SK-N-SH (cell line): ENCODE data around the gene ARID1B. TPM values are rescaled to one million over a fixed set of nuclear protein-coding genes. Genes with fewer than 3 reads are reported as not detected.

Experiments
- CTCF ChIA-PET: fragments of 300-600, 350-600 bp; formaldehyde crosslinking; extraction: SDS; loops from one replicate; lab custom pipeline; 2021; lab: Yijun Ruan, JAX
- POLR2A ChIA-PET: fragments of 350-600 bp; sonication (Branson Sonifier 250); formaldehyde crosslinking; extraction: SDS; loops from one replicate; lab custom pipeline; 2020; ENCODE audit warnings: antibody characterized with exemption, inconsistent platforms; lab: Yijun Ruan, JAX
- DNase-seq: peaks from one replicate; pipeline ENCODE4 v3.0.0; 2012
- H2AFZ ChIP-seq: fragments of 200-600 bp; sonication (generic); 2 replicates; pipeline ENCODE4 v1.8.1; 2016; ENCODE audit warnings: antibody characterized with exemption, mild to moderate bottlenecking, low read depth
- H3F3A ChIP-seq: fragments of 200-600 bp; sonication (generic); replicated peaks from 2 replicates; pipeline ENCODE3; 2016; ENCODE audit warnings: antibody characterized with exemption, mild to moderate bottlenecking; ENCODE audit not compliant: insufficient read depth
- H3K27ac ChIP-seq, 2 experiments: fragments of 200-500 bp in 1 of 2; fragments of 200-600 bp in 1 of 2; sonication (Bioruptor generic) in 1 of 2; sonication (generic), shearing (Covaris generic) in 1 of 2; 2 replicates each; pipeline versions ENCODE4 v1.5.1 to v1.6.1; 2014 to 2016; ENCODE audit warnings: low read depth in 2 of 2, inconsistent platforms in 1 of 2, low read length in 1 of 2, mild to moderate bottlenecking in 1 of 2, mixed read lengths in 1 of 2
- H3K27me3 ChIP-seq: fragments of 200-600 bp; sonication (generic), shearing (Covaris generic); 2 replicates; pipeline ENCODE4 v1.6.1; 2016; ENCODE audit warnings: mixed run types; ENCODE audit not compliant: insufficient read depth
- H3K36me3 ChIP-seq, 2 experiments: fragments of 200-500 bp in 1 of 2; fragments of 200-600 bp in 1 of 2; sonication (Bioruptor generic) in 1 of 2; sonication (generic) in 1 of 2; replicated peaks in 1 of 2; 2 replicates each; pipeline versions ENCODE3 to v1.5.1; 2014 to 2016; ENCODE audit warnings: low read length in 1 of 2, mild to moderate bottlenecking in 1 of 2; ENCODE audit not compliant: insufficient read depth in 2 of 2, control insufficient read depth in 1 of 2
- H3K4me1 ChIP-seq, 2 experiments: fragments of 200-500 bp in 1 of 2; fragments of 200-600 bp in 1 of 2; sonication (Bioruptor generic) in 1 of 2; sonication (generic), shearing (Covaris generic) in 1 of 2; 2 replicates each; pipeline versions ENCODE4 v1.5.1 to v1.6.1; 2014 to 2016; ENCODE audit warnings: low read depth in 1 of 2, low read length in 1 of 2, mixed run types in 1 of 2; ENCODE audit not compliant: insufficient read depth in 2 of 2, control insufficient read depth in 1 of 2
- H3K4me2 ChIP-seq: fragments of 200-600 bp; sonication (generic), shearing (Covaris generic); 2 replicates; pipeline ENCODE4 v1.6.1; 2017; ENCODE audit warnings: mixed run types
- H3K4me3 ChIP-seq, 2 experiments: fragments of 200-500 bp in 1 of 2; fragments of 200-600 bp in 1 of 2; sonication (Bioruptor generic) in 1 of 2; sonication (generic), shearing (Covaris generic) in 1 of 2; 2 replicates each; pipeline versions ENCODE4 v1.5.1 to v1.8.1; 2014 to 2016; ENCODE audit warnings: low read depth in 2 of 2, inconsistent platforms in 1 of 2, low read length in 1 of 2, mild to moderate bottlenecking in 1 of 2, mixed read lengths in 1 of 2, moderate library complexity in 1 of 2
- H3K79me2 ChIP-seq: fragments of 200-600 bp; sonication (generic); 2 replicates; pipeline ENCODE4 v1.8.1; 2017; ENCODE audit warnings: mild to moderate bottlenecking; ENCODE audit not compliant: insufficient read depth
- H3K9ac ChIP-seq: fragments of 200-600 bp; sonication (generic); 2 replicates; pipeline ENCODE4 v1.6.1; 2017; ENCODE audit warnings: mixed run types
- H3K9me2 ChIP-seq: fragments of 200-600 bp; sonication (generic); 2 replicates; pipeline ENCODE4 v1.6.1; 2017; ENCODE audit warnings: mixed run types
- H3K9me3 ChIP-seq: fragments of 200-600 bp; sonication (generic); 2 replicates; pipeline ENCODE4 v1.6.1; 2017; ENCODE audit warnings: mixed run types, mild to moderate bottlenecking, moderate library complexity
- H4K20me1 ChIP-seq: fragments of 200-600 bp; sonication (generic); 2 replicates; pipeline ENCODE4 v1.6.1; 2017; ENCODE audit warnings: mild to moderate bottlenecking, mixed run types; ENCODE audit not compliant: insufficient read depth
- EZH2phosphoT487 ChIP-seq: fragments of 200-600 bp; sonication (generic); IDR thresholded peaks from 2 replicates; pipeline ENCODE4 v1.6.1; 2017; ENCODE audit warnings: low read depth, mixed run types, mild to moderate bottlenecking, antibody characterized with exemption, moderate library complexity, borderline replicate concordance
- FOXJ3 ChIP-seq: sonication (generic); formaldehyde crosslinking; IDR thresholded peaks from 2 replicates; pipeline ENCODE4 v1.5.1; 2020; ENCODE audit warnings: mild to moderate bottlenecking, missing genetic modification reagents
- FOXM1 ChIP-seq: IDR thresholded peaks from 2 replicates; pipeline ENCODE4 v1.4.0; 2012; ENCODE audit warnings: low read depth, mild to moderate bottlenecking
- GABPA ChIP-seq: IDR thresholded peaks from 2 replicates; pipeline ENCODE4 v1.4.0; 2012; ENCODE audit warnings: low read depth, mild to moderate bottlenecking
- JUND ChIP-seq: IDR thresholded peaks from 2 replicates; pipeline ENCODE4 v1.4.0; 2012
- MXI1 ChIP-seq: IDR thresholded peaks from 2 replicates; pipeline ENCODE4 v1.6.1; 2012; ENCODE audit warnings: mild to moderate bottlenecking, low read depth, low read length, improper control_type of control experiment
- NFIC ChIP-seq: IDR thresholded peaks from 2 replicates; pipeline ENCODE4 v1.4.0; 2012; ENCODE audit warnings: borderline replicate concordance
- RAD21 ChIP-seq: IDR thresholded peaks from 2 replicates; pipeline ENCODE4 v1.6.1; 2012; ENCODE audit warnings: mild to moderate bottlenecking, low read length
- RCOR1 ChIP-seq: fragments of 150-350 bp; IDR thresholded peaks from 2 replicates; pipeline ENCODE4 v1.6.1; 2017; ENCODE audit warnings: antibody characterized with exemption, low read length
- SMC3 ChIP-seq: IDR thresholded peaks from 2 replicates; pipeline ENCODE4 v1.6.1; 2012; ENCODE audit warnings: low read depth, low read length, improper control_type of control experiment
- TAF1 ChIP-seq: IDR thresholded peaks from 2 replicates; pipeline ENCODE4 v1.6.1; 2012; ENCODE audit warnings: low read depth, mild to moderate bottlenecking, low read length, moderate library complexity, borderline replicate concordance
- TCF12 ChIP-seq: IDR thresholded peaks from 2 replicates; pipeline ENCODE4 v1.4.0; 2012
- WGBS: methylation state at CpG from one replicate; pipeline ENCODE4 v1.1.6; 2017; ENCODE audit warnings: low lambda C conversion rate; 5-methylcytosine and 5-hydroxymethylcytosine counted together
- polyA plus RNA-seq, 3 experiments: library from polyadenylated mRNA; depleted of rRNA; stranded (reverse); fragments of >200 nt; gene quantifications; 2 replicates each; pipeline ENCODE4 v1.2.3, GENCODE V29; 2012
- TF ChIP-seq, protein P1 (sequence below): fragments of 150-350 bp; IDR thresholded peaks from 2 replicates; pipeline ENCODE4 v1.6.1; 2016; ENCODE audit warnings: mild to moderate bottlenecking, low read depth, low read length
- TF ChIP-seq, protein P2 (sequence below): fragments of 200-600 bp; sonication (generic); IDR thresholded peaks from 2 replicates; pipeline ENCODE4 v1.6.1; 2017; ENCODE audit warnings: antibody characterized with exemption, mild to moderate bottlenecking, moderate library complexity
- TF ChIP-seq, protein P3 (sequence below): IDR thresholded peaks from 2 replicates; pipeline ENCODE4; 2012
- TF ChIP-seq, protein P4 (sequence below): IDR thresholded peaks from 2 replicates; pipeline ENCODE4 v1.4.0; 2012; ENCODE audit warnings: low read depth, borderline replicate concordance

ARID1B gene
- polyA plus RNA-seq, 1 of the 3 experiments (the other 2 are of a cell fraction), result 13.6 TPM

DNA sequence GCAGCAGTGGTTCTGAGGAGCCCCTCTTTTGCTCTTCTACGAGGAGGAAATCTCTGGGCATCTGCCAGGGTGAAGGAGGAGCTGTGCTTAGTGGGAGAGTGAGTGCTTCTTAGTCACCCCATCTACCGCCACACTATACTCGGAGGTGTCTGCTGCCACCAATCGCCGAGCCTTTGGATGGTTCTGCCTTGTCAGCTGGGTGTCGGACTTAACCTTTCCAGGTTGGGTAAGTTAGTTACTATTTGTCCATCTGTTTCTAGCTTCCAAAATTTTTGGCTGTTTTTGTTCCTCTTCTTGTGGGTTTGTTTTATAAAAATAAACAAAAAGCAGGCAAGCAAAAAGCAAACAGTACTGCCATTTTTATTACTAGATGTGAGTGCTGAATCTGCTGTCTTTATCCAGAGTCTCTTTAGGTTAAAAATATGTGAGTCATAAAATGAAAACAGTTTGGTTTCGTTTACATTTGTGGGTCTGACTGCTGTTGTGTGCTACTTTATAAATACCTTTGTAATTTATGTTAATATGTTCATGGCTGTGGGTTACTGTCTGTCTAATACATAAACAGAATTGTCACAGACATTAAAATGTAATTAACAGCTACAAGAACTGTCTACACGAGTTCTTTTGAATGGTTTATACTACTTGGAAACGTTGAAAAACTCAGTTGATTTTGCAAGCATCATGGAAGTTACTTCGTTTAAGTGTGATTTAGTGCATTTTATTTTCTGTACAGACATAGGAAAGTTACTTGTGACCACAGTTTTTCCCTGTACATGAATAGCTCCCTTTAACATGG, 89.2 kb downstream of the ARID1B start:
- Histone ChIP-seq H3K4me1 (peaks cover 0 to 12% of the 10 kb centered on the region in 2 experiments; a peak in 1 of 4 replicates), H3K4me2 (peak overlapping the region; percentile 15; the same call in 1 of the 2 replicates), H3K27me3 (no peaks in the 10 kb centered on the region), H3K9me3 (no peaks in the 10 kb centered on the region), H3K9me2 (no peaks in the 10 kb centered on the region), H3K36me3 (peaks cover 0 to 4% of the 10 kb centered on the region in 2 experiments), H4K20me1 (peaks cover 91% of the 10 kb centered on the region), H3K79me2 (peaks cover 99% of the 10 kb centered on the region), H3F3A (no peaks in the 10 kb centered on the region), H3K9ac (no peak overlapping the region), H3K4me3 (no peak overlapping the region), H3K27ac (no peak overlapping the region), H2AFZ (no peak overlapping the region)
- DNase-seq, result no peak
- CTCF ChIA-PET, result interaction anchor here (0.7 to 2.0 kb wide), 2 partner anchors 11 to 26 kb away, joined by 3 to 5 read pairs; no protein-coding TSS in a partner anchor
- POLR2A ChIA-PET, result no interaction called here
- TF ChIP-seq RAD21, result no peak
- TF ChIP-seq RCOR1, result no peak
- no peak for TF ChIP-seq EZH2phosphoT487
- no peak for TF ChIP-seq FOXM1
- no peak for TF ChIP-seq JUND
- TF ChIP-seq, protein P1, sequence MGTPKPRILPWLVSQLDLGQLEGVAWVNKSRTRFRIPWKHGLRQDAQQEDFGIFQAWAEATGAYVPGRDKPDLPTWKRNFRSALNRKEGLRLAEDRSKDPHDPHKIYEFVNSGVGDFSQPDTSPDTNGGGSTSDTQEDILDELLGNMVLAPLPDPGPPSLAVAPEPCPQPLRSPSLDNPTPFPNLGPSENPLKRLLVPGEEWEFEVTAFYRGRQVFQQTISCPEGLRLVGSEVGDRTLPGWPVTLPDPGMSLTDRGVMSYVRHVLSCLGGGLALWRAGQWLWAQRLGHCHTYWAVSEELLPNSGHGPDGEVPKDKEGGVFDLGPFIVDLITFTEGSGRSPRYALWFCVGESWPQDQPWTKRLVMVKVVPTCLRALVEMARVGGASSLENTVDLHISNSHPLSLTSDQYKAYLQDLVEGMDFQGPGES, result no peak
- no peak for TF ChIP-seq FOXJ3
- TF ChIP-seq, protein P2, sequence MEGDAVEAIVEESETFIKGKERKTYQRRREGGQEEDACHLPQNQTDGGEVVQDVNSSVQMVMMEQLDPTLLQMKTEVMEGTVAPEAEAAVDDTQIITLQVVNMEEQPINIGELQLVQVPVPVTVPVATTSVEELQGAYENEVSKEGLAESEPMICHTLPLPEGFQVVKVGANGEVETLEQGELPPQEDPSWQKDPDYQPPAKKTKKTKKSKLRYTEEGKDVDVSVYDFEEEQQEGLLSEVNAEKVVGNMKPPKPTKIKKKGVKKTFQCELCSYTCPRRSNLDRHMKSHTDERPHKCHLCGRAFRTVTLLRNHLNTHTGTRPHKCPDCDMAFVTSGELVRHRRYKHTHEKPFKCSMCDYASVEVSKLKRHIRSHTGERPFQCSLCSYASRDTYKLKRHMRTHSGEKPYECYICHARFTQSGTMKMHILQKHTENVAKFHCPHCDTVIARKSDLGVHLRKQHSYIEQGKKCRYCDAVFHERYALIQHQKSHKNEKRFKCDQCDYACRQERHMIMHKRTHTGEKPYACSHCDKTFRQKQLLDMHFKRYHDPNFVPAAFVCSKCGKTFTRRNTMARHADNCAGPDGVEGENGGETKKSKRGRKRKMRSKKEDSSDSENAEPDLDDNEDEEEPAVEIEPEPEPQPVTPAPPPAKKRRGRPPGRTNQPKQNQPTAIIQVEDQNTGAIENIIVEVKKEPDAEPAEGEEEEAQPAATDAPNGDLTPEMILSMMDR, result no peak
- TF ChIP-seq, protein P3, sequence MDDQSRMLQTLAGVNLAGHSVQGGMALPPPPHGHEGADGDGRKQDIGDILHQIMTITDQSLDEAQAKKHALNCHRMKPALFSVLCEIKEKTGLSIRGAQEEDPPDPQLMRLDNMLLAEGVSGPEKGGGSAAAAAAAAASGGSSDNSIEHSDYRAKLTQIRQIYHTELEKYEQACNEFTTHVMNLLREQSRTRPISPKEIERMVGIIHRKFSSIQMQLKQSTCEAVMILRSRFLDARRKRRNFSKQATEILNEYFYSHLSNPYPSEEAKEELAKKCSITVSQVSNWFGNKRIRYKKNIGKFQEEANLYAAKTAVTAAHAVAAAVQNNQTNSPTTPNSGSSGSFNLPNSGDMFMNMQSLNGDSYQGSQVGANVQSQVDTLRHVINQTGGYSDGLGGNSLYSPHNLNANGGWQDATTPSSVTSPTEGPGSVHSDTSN, result no peak
- TF ChIP-seq MXI1, result no peak
- TF ChIP-seq TCF12, result no peak
- TF ChIP-seq TAF1, result no peak
- no peak for TF ChIP-seq SMC3
- TF ChIP-seq GABPA, result no peak
- TF ChIP-seq, protein P4, sequence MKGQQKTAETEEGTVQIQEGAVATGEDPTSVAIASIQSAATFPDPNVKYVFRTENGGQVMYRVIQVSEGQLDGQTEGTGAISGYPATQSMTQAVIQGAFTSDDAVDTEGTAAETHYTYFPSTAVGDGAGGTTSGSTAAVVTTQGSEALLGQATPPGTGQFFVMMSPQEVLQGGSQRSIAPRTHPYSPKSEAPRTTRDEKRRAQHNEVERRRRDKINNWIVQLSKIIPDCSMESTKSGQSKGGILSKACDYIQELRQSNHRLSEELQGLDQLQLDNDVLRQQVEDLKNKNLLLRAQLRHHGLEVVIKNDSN, result no peak
- no peak for TF ChIP-seq NFIC
- 83% methylated on average over 10 of the region's 10 CpGs for WGBS
